GM19035 (cell line): ENCODE data around the gene TTC27.
"Not testable (repeated sequence)": the region's sequence is repeated elsewhere in the genome, so short reads cannot be mapped to it uniquely, and the experiment has no call there.

Source experiments
- ATAC-seq: cut with Tn5 transposase; IDR thresholded peaks from one replicate; pipeline ENCODE4 v1.9.1; 2021; ENCODE audit not compliant: unreplicated experiment

Gene TTC27

DNA sequence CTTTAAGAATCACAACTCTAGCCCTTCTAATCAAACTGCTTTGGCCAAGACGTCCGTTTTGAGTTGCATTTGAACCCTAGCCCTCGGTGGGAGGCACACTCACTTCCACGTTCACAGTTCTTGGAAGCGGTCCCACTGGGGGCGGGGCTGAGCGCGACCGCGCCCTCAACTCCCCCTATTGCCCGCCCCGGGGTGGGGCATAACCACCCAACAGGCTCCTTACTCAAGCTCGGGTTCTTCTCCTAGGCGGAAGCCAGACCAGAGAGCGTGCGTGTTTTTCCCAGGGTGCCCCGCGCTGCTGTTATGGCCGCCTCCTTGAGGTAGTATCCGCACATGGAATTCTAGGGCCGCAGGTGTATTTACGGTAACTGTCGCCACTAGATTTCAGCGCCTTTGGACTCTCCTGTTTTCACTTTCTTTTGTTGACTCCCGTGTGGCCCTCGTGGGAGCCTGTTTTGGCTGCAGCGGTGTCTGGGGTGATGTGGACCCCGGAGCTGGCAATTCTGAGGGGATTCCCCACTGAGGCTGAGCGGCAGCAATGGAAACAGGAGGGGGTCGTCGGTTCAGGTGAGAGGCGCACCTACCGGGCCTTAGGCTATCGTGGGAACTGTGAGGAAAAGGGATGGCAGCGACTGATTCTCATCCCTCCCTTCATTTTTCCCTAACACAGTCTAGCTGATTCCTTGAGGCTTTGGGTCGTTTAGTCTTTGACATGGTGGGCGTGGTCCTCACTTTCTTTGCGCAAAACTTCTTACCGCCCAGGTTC, at the start of gene TTC27:
Gene TTC27, plus strand, starts transcription at position 237 of the 766 bp plus-strand sequence. Its CDS starts 243 bp downstream, at position 480.
- ATAC-seq, result peak; percentile 100

DNA sequence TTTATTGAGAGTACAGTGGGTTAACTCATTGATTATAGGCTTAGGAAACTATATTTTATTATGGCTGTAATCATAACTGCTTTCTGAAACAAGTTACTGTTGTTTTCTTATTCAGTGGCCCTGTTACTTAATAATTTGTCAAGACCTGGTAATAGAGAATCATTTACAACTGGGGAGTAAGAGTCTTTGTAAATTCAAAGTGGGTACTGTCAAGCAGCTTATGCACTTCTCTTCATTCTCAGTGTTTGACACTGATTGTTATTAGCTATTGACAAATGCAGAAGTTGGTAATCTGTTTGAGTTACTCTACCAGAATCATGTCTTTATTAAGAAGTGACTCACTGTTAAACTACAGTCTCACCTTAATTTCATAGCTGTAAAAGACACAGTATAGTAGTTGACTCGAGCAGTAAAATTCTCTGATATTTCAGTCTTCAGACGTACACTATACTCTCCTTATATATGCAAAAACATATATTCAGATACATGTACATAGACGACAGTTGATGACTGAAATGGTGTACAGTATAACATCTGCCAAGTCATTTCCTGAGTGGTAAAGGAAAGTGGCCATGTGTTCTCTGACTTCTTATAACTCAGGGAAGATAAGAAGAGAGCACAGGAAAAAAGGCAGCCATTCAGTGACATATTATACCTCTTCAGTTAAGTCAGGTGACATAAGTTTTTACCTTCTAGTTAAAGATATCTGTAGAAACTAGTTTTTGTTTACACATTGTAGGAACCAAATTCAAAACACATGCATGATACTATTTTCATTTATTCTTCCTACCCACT, 36.0 kb upstream of the TTC27 start:
- peak; percentile 68 for ATAC-seq

- ATAC-seq, result no peak
Observed at GRCh38 chr2:32594573-32594972, 33.3 kb upstream of the TTC27 start.

- no peak for ATAC-seq
Observed at GRCh38 chr2:32611366-32611765, 16.5 kb upstream of the TTC27 start.

DNA sequence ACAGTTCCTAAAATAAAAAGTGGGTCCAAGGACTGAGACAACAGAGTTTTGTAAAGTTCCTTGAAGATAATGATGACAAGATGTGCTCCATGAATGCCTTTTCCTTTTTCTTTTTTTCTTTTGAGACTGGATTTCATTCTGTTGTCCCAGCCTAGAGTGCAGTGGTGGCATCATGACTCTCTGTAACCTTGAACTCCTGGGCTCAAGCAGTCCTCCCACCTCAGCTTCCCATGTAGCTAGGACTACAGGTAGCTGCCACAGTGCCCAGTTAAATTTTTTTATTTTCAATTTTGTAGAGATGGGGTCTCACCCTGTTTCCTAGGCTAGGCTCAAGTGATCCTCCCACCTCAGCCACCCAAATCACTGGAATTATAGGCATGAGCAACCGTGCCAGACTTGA, 16.1 kb upstream of the TTC27 start:
- no peak for ATAC-seq

DNA sequence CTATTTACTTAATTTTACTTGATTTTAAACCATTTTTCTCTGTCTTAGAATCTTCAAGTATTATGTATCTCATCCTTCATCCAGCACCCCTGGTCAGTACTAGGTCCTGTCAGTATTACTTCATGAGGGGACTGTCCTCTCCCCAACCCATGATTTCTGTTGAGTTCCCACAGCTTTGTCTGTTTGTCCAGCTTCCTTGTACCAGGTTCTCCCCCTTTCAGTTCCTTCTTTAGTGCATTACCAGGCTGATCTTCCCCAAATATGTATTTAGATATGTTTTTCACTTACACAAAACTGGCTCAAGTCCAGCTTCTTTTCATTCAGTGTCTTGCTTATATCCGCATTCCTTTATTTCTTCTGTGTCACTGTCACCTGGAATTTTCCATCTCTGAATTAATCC, 13.8 kb upstream of the TTC27 start:
- no peak for ATAC-seq

DNA sequence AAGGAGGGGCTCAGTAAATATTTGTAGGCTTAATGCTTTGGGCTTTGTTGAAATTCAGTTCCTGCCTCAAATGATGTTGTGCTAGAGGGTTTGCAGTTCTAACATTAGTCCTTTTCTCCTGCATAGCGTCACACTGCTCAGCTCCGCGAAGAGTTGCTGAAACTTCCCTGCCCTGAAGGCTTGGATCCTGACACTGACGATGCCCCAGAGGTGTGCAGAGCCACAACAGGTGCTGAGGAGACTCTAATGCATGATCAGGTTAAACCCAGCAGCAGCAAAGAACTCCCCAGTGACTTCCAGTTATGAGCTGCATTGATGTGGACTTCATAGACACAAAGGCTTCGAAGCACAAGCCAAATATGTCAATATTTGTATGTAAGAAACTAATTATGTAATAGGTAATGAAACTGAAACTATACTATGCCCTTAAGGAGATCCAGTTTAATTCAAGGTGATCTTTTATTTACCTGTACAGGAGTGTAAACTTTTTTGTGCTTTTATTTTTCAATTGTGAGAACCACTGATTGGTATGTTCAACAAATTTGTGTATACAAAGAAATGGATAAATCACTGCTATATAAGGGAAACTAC, 10.2 kb upstream of the TTC27 start:
- no peak for ATAC-seq

DNA sequence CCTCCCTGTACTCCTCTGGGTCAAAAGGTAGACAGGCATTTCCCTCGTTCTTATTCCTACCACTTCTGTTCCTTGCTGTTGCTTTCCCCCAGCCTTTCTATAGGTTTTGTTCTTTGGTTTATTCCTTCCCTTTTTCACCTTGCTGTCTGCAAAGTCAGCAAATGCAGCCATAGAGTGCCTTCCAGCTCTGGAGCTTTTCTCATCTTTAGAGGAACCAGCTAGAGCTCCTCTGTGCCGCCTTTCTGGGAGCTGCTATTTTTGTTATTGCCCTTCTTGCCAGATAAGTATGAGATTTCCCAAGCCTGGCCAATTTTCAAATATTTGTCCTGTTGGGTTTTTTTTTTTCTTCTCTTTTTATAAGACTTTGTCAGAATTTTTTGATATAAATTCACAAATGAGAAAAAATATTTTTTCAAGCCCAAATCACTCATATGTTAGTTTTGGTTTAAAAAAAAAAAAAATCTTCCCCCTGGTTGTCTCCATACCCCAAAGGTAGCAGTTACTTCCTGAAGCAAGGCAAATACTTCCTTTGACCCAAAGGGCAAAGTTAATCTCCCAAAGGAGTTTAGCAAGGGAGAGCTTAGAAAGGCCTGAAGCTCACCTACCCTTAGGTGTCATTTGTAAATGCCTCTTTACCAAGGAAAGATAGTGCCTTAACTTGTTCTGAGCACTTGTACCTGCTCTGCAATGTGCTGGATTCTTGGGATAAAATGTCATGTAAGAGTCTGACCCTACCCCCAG, 5.1 kb upstream of the TTC27 start:
- no peak for ATAC-seq

GRCh38 chr2:32623311-32623706, 4.5 kb upstream of the TTC27 start:
- ATAC-seq, result no peak

DNA sequence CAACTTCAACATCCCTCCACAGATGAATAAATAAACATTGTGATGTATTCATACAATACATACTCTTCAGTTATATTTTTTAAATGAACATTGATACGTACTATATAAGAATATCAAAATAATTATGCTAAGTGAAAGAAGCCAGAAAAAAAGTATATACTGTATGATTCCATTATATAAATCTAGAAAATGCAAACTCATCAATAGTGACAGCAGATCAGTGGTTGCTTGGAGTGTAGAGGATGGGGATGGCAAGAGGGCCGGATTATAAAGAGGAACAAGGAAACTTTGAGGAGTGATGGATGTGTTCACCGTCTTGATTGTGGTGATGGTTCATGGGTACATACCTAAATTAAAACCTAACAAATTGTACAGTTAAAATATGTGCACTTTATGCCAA, 3.0 kb upstream of the TTC27 start:
- ATAC-seq, result no peak

DNA sequence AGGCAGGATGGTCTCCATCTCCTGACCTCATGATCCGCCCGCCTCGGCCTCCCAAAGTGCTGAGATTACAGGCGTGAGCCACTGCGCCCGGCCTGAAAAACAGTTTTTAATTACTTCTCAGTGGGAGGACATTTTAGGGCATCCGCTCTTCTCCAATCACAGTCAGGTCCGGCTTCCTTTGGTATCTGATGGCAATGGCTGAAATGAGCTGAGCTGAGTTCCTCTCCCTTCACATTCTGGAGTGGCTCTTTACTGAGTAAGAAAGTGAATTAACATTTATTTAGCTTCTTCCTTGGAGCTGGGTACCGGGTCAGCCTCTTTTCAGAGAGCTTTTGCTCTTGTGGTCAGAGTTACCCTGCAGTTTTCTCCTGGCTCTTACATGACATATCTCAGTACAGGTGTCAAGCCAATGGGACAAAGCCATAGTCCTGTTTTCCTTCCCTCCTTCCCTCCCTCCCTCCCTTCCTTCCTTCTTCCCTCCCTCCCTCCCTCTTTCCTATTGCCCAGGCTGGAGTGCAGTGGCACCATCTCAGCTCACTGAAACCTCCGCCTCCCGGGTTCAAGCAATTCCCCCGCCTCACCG, 1.1 kb upstream of the TTC27 start:
- no peak for ATAC-seq

DNA sequence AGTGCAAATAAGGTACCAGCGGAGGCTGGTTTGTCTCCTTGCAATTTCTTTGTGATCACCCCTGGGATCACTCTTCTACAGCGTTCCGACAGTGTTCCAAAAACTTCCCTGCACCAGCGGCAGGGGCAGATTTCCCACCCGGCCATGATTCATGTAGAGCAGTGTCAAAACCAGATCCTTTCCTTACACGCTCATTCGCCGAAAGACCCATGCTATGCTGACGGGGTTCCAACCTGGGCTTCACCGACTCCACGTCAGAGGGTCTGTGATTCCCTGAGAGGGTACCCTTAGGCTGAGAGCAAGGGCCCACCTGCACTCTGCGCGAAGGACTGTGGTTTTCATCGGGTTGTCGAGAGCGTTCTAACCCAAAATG, 423 bp upstream of the TTC27 start:
- peak; percentile 45 for ATAC-seq

DNA sequence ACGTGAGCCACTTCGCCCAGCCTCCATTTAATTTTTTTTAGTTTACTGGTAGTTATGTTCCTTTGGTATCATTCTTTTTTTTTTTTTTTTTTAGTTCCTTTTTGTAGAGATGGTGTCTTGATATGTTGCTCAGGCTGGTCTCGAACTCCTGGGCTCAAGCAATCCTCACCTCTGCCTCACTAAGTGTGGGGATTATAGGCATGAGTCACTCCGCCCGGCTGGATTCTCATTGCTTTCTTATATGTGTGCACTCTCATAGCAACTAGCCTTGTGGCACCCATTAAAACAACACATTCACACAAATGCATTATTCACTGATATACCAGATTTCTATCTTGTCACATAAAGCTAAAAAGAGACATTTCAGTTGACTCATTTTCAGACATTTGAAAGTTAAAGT, 4.2 kb downstream of the TTC27 start:
- no peak for ATAC-seq

- ATAC-seq, result no peak
Observed at GRCh38 chr2:32633040-32633439, 5.2 kb downstream of the TTC27 start.

DNA sequence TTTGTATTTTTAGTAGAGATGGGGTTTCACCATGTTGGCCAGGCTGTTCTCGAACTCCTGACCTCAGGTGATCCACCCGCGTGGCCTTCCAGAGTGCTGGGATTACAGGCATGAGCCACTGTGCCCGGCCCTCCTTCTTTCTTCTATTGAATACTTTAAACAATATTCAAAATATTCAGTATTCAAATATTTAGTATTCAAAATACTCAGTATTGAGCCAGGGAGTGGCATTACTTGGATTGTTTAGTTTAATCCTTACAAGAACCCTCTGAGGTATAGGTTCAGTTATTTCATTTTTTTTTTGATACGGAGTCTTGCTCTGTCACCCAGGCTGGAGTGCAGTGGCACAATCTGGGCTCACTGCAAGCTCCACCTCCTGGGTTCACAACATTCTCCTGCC, 10.7 kb downstream of the TTC27 start:
- not testable (repeated sequence) for ATAC-seq

- no peak for ATAC-seq
Observed at GRCh38 chr2:32641180-32641579, 13.3 kb downstream of the TTC27 start.

GRCh38 chr2:32647180-32647651, 19.4 kb downstream of the TTC27 start:
- no peak for ATAC-seq

- no peak for ATAC-seq
Observed at GRCh38 chr2:32652555-32653209, 24.8 kb downstream of the TTC27 start.

- no peak for ATAC-seq
Observed at GRCh38 chr2:32656069-32656468, 28.2 kb downstream of the TTC27 start.

DNA sequence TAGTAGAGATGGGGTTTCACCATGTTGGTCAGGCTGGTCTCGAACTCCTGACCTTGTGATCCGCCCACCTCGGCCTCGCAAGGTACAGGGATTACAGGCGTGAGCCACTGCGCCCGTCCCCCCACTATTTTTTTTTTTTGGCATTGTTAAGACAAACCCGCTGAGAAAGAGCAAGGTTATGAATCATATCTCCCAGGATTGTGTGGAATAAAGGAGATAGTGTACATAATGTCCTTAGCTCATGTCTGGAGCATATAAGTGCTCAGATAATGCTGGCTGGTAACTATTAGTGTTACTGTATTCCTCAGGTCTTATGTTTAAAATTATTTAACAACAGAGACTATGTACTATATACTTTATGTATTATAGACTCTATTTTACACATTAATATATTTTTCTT, 36.0 kb downstream of the TTC27 start:
- no peak for ATAC-seq
